ENCODE data around the gene TMEM41B.
A peak's percentile ranks its signal among the peaks of the same experiment; 100 is the strongest.
"Not testable (repeated sequence)": the region's sequence is repeated elsewhere in the genome, so short reads cannot be mapped to it uniquely, and the experiment has no call there.

Gene TMEM41B

DNA sequence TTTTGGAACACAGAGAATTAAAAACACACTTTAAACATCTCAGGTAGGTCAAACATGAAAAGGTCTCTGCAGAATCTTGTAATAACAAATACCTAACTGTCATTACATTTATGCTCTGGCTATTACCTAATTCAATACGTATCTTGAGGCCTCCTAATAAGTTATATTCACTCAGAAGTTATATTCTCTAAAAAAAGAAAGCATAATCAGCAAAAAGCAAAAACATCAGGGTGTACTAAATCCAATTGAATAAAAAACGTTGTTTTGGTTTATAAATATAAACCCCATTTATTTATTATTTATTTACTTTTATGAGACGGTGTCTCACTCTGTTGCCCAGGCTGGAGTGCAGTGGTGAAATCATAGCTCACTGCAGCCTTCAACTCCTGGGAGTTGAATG lies 10.2 kb downstream of the TMEM41B start:
- DNase-seq = no peak

DNA sequence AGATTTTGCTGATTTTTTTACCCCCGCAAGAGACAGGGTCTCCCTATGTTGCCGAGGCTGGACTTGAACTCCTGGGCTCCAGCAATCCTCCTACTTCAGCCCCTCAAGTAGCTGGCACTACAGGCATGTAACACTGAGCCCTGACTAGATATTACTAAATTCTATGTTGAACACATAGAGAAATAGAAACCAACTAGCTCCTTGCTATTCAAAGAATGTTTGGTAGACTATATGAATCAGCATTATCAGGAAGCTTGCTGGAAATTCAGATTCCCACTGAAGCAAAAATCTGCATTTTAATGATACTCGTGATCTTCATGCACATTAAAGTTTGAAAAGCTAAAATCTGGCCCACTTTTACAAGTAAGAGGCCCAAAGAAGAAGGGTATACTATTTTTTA lies 11.9 kb downstream of the TMEM41B start:
- DNase-seq = no peak

DNA sequence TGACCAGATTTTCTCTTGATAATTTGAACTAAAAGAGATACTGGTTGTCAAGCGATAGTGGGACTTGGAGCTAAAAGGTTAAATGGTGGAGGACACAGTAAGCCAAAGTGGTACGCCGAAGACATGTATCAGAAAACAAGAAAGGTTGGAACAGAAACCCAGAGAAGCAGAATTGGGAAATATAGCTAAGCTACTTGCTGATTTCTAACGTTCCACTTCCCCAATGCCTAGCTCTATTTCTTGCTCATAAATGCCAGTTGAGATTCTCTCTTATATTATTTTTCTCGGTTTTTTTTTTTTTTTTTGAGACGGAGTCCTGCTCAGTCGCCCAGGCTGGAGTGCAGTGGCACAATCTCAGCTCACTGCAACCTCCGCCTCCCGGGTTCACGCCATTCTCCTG lies 12.7 kb downstream of the TMEM41B start:
- no peak for DNase-seq

DNA sequence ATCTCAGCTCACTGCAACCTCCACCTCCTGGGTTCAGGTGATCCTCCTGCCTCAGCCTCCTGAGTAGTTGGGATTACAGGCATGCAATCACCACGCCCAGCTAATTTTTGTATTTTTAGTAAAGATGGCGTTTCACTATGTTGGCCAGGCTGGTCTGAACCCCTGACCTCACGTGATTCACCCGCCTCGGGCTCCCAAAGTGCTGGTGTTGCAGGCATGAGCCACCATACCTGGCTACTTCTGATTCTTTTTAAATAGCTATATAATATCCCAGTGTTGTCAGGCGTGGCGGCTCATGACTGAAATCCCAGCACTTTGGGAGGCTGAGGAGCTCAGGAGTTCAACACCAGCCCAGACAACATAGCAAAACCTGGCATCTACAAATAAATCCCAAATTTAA lies 20.7 kb downstream of the TMEM41B start:
- no peak for DNase-seq

DNA sequence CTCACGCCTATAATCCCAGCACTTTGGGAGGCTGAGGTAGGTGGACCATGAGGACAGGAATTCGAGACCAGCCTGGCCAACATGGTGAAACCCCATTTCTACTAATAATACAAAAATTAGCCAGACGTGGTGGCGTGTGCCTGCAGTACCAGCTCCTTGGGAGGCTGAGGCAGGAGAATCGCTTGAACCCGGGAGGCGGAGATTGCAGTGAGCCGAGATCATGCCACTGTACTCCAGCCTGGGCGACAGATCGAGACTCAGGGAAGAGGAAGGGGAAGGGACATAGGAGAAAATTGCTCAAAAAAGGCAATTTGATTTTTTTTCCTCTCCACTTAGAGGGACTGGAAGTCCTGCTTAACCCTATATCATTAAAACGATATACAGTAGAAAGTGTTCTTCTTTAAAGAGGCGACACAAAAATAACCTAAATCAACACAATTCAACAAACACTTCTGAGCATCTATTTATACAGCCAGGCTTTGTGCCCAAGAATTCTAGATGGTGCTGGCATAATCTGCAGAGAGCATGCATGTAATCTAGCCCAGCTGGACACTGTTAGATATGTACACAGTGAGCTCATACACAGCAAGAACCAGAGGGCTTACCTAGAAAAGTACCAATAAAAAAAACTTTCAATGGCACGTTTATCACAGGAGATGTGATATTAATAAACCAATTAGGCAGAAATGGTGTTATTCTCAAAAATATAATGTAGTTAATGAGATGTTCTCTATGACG lies 28.4 kb downstream of the TMEM41B start:
- DNase-seq = no peak

DNA sequence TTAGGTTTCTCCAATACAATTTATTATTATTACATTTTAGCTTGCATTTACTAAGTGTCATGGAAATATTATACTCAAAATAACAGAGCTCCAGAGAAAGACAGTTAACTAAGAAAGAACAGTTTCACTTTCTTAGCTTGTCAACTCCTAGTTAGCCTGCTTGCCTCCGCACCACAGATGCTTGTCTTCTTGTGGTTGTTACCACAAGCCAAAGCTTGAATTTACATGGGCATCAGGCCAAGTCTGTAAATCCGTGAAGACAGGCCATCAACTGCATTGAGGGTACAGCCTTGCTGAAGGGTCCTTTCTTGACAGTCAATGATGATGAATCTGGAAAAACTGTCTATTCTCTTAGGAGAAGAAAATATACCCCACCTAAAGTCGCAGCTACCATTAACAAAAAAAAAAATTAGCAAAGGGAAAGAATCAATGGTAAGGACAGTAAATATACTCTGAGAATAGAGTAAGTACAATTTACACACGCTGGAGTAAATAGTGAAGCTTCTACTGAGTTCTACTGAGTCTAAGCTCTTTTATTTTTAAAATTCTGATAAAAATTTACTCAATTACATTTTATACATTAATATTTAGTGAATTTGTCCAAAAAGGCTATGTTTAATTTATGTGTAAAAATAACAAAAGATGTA lies 33.6 kb downstream of the TMEM41B start:
- no peak for DNase-seq

DNA sequence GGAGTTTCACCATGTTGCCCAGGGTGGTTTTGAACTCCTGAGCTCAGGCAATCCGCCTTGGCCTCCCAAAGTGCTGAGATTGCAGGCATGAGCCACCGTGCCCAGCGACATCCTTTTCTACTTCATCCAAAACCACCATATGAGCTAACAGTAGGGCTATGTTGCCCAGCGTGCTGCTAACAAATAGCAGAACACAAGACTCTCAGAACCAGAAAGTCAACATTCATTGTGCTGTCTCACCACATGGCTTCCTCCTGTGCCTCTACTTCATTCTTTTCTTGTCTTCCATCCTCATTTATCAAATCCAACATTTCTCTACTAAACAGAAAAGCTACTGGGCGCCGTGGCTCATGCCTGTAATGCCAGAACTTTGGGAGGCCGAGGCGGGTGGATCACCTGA lies 37.2 kb downstream of the TMEM41B start:
- no peak for DNase-seq

DNA sequence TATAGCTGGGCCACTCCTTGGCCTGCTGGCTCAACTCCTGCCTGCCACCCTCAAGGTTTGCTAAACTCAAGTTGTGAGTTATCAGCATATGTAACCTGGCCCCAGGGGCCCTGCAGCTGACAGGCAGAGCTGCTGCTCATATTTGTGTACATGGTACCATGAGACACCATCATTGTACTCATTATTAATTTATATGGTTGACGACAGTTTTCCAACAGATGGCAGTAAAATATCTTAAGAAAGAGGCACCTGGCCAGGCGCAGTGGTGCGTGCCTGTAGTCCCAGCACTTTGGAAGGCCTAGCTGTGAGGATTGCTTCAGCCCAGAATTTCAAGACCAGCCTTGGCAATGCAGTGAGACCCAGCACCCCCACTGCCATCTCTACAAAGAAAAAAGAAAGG lies 37.8 kb downstream of the TMEM41B start:
- DNase-seq = no peak

DNA sequence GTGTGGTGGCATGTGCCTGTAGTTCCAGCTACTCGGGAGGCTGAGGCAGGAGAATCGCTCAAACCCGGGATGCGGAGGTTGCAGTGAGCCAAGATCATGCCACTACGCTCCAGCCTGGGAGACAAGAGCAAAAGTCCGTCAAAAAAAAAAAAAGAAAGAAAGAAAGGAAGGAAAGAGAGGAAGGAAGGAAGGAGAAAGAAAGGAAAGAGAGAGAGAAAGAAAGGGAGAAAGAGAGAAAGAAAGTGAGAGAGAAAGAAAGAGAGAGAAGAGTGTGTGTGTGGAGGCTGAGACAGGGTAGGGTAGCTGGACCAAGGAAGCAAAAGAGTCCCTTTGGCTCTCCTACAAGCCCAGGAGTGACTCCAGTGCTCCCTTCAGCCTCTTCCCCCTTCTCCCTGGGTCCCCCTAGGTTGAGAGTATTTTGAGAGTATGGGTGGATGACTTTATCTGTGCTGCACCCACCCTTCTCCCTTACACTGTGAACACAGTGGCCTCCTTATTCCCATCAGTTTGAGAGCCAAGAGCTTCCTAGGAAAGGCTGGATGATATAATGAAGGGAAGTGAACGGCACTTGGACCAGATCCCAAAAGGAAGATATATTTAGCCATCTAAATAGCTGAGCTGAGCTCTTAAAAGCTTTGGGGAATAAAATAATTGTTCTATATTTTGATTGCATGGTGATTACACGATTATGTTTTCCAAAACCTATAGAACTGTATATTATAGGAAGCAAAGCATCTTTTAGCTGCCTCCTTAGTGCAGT lies 39.7 kb downstream of the TMEM41B start:
- DNase-seq = no peak

DNA sequence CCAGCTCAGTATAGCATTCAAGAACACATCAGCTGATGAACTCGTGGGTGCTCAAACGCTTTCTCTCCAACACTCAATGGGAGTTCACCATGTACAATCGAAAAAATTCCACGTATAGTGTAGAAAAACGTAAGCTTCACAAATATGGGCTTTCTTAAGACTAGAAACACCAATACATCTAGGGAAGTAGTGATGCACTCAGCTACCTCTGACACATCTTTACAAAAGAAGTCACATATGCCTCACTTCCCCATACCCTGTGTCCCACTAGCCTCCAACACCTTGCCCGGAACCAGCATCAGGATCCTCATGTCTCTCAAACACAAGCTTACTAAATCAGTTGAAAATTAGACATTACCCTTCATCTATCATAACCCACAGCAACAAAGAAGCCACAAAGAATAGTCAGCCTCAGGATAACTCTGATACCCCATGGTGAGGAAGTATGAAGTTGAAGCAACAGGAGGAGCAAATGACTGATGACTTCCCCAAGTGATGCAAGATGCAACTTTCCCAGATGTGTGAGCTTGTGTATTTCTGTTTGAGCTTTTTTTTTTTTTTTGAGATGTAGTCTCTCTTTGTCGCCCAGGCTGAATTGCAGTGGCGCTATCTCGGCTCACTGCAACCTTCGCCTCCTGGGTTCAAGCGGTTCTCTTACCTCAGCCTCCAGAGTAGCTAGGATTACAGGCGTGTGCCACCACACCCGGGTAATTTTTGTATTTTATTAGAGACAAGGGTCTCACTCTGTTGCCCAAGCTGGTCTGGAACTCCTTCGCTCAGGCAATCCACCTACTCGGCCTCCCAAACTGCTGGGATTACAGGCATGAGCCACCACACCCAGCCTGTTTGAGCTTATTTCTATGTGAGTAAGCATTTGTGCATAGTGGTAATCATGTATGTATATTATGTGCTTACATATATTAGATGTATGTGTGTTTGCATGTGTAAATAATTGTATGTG lies 40.7 kb downstream of the TMEM41B start:
- DNase-seq = peak; percentile 50

DNA sequence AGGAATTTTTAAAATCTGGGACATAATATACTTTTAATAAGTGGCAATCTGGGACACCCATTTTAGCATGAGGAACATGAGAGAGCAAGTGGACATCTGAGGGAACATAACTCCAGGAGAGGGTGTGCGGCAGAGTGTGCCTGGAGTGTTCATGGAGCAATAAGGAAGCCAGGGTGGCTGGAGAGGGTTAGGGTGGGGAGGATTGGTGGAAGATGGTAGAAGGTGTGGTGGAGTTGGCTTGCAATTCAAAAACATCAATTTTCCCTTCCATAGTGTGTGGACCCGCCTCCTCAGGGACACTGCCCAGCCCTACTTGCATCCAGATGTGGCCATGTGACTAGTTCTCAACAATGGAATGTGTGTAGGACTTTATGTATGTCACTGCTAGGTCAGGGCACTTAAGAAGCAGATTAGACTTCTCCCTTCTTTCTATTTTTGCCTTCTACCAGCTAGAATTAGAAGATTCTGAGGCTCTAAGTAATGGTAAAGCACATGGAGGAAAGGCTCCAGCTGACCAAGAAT lies 44.8 kb downstream of the TMEM41B start:
- DNase-seq = no peak

DNA sequence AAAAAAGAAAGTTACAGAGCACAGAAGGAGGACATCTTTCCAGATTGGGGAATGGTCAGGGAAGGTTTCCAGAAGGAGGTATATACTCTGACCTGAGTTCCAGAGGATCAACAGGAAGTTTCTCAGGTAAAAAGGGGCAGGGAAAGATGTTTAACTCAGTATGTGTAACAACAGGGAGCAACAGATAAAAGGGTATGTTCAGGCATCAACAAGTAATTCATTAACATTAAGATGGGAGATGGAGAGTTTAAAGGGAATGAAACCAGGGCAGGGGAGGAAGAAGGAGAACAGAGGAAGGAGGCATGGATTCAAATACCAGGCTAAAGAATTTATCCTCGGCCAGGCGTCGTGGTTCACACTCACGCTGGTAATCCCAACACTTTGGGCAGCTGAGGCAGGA lies 46.7 kb downstream of the TMEM41B start:
- no peak for DNase-seq

DNA sequence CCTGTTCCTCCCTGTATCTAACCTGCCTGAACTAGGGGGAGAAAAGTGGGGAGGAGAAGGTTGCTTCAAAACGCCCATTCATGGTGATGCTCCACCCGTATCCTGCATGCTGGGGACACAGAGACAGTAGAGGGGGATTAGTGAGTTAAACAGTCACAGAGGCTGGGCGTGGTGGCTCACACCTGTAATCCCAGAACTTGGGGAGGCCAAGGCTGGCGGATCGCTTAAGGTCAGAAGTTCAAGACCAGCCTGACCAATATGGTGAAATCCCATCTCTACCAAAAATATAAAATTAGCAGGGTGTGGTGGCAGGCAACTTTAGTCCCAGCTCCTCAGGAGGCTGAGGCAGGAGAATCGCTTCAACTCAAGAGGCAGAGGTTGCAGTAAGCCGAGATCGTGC lies 47.5 kb downstream of the TMEM41B start:
- no peak for DNase-seq

DNA sequence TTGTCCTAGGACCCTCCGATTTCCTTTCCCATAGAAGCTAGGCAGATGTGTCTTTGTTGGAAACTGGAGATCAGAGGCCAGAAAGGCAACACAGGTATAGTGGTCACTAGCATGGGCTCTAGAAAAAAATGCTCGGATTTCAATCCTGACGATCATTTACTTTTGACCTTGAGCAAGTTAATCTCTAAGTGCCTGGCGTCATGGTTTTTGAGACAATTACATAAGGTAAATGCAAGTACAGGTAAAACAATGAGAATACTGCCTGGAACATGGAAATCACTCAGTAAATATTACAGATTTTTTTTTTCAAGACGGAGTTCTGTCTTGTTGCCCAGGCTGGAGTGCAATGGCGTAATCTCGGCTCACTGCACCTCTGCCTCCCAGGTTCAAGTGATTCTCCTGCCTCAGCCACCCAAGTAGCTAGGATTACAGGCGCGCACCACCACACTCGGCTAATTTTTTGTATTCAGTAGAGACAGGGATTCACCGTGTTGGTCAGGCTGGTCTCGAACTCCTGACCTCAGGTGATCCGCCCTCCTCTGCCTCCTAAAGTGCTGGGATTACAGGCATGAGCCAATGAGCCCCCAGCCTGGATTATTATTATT lies 48.2 kb downstream of the TMEM41B start:
- DNase-seq = no peak

DNA sequence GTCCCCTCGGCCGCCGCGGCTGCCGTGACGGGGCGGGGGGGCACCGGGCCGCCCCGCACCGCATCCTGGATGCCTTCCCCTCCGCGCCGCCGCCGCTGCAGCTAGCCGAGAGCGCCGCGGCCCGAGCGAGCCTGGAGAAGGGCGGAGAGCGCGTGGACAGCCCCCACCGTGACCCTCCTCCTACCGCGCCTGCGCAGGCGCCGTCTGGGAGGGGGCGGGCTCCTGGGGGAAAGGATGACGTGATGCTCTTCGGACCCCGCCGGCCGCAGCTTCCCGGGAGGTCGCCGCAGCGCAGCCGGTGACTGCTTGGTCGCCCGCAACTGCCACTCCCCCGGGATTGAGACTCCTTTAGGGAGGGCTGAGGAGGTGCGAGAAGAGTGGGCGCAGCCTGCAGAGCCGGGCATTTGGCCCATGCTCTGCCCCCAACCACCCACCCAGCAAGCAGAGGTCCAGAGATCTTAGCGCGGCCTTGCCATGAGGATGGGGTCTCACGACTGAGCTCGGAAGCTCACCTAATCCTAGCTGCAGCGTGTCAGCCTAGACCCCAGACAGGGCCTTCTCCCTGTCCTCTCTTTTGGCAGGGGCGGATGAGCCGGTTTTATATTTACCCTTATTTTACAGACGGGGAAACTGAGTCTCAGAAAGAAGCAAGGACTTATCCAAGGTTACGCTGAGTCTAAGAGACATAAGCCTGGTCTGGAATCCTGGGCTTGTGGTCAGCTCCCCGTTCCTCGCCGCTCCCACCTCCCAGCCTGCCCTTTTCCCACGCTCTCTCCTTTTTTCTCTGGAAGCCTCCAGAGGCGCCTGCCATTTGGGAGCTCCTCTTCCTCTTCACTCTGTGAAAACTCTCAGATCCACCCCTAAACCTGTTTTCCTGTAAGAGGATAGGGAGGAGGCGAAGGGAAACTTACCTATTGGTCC lies 48.9 kb downstream of the TMEM41B start, which contains the start of gene DENND5A:
Gene DENND5A (minus strand): TSS at position 140 of the 921 bp plus-strand sequence. CDS start 281 bp downstream, outside the sequence.
- DNase-seq = peak; percentile 76

DNA sequence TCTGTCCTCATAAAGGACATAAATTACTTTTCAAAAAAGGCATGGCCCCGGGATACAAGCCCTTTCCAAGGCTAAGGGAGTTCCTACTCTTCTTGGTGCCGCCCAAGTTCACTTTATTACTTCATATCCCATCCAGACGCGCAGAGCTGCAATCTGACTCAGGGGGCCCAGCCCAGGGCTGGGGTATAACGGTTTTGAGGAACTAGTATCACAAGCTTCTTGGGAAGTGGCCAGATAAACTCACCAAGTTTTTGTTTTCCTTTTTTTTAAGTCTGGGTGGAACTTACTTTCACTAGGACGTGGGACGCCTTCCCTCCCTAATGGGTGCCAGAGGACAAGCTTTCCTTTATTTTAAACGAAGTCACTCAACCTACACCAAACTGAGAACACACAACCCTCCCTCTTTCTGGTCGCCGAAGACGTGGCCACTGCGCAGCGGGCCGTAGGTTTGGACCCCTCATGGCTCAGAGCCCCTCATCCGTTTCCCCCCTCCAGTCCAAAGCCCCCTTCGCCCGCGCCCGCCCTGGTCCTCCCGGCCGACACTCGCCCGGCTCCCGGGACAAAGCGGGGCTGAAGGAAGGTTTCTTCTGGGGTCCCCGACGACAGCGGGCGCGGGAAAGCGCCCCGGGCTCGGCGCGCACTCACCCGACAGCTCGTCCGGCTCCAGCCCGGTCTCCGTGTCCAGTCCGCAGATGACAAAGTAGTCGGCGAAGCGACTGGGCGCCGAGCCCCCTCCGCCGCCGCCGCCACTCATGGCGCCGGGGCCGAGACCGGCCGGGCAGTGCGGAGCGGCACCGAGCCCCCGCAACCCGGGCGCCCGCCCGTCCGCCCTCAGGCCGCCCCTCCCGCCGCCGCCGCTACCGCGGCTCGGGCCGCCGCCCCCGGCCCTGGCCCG lies 49.8 kb downstream of the TMEM41B start:
- peak; percentile 45 for DNase-seq

DNA sequence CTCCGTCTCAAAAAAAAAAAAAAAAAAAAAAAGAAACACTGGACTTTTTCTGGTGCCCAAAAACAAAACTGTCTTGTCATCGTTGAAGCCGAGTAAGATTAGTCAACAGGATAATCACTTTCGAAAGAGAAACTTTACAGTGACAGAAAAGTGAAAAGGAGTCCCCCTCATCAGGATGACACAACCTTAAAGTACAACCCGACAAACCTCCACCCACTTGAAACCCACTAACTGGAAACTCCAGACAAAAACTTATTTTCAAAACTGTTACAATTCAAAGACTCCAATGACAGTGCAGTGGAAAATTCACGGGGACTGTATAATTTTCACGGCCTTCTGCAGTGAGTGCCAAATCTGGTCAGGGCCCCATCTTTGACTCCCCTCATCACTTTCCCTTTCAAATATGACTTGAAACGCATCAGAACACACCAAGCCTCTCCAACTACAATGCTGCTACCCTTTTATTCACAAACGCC lies 50.5 kb downstream of the TMEM41B start:
- no peak for DNase-seq

DNA sequence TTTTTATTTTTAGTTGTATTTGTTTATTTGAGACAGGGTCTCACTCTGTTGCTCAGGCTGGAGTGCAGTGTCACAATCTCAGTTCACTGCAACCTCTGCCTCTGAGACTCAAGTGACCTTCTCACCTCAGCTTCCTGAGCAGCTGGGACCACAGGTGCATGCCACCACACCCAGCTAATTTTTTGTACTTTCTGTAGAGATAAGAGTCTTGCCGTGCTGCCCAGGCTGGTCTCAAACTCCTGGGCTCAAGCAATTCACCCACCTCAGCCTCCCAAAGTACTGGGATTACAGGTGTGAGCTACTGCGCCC lies 53.6 kb downstream of the TMEM41B start:
- DNase-seq = not testable (repeated sequence)

DNA sequence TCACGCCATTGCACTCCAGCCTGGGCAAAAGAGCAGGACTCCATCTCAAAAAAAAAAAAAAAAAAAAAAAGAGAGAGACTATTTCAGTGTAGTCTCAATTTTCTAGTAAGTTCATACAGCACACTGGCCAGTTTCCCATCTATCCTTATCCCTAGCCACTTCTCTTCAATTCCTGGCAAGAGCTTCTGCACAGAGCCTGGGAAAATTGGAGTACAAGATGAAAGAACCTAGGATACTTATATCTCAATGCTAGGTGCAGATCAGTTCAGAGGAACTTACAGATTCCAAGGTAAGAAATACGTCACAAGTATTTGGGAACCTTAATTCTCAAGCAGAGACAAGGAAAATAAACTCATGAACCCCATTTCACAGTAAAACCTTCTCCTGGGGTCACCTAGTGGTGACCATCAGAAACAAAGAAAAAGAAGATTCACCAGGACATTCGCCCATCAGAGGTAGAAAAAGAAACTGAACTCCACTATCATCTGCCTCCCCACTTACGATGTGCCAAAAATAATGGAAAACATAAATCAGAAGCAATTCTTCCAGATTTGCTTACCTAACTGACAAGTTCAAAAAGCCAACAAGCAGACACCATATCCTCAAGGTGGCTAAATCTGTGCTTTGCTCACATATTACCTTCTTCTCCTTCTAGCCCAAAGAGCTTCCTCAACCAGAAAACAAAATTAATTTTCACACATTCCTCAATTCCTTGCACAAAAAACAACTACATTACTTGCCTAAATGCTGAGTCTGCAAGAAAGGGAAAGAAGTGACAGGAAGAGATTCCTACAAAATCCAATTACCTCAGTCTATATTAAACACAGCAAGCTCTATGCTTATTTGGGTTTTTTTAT lies 54.2 kb downstream of the TMEM41B start:
- no peak for DNase-seq

All from NCI-H226 (cell line).